Heart right ventricle (tissue), 16 donors: ENCODE data around the gene FAM20B. TPM values are rescaled to one million over a fixed set of nuclear protein-coding genes. Genes with fewer than 3 reads are reported as not detected.
A peak's percentile ranks its signal among the peaks of the same experiment; 100 is the strongest.

Source experiments
- ATAC-seq, 8 donors: fragments of 200-7000 bp; cut with Tn5 transposase; one replicate each; pipeline ENCODE4 v1.9.1; 2020; ENCODE audit warnings: mild to moderate bottlenecking in 8 of 8, moderate library complexity in 8 of 8, moderate number of reproducible peaks in 1 of 8
- DNase-seq, 2 donors: peaks; one replicate each; pipeline ENCODE4 v3.0.0-alpha.2; 2020
- H3K27ac ChIP-seq, 10 donors: fragments of 200-600 bp; sonication (generic) in 2 of 10; one replicate each; pipeline versions ENCODE4 v1.5.0 to v1.8.0; 2020 to 2022; ENCODE audit warnings: mild to moderate bottlenecking in 3 of 10
- H3K27me3 ChIP-seq, 7 donors: fragments of 200-600 bp; one replicate each; pipeline ENCODE4 v1.8.0; 2021 to 2022; ENCODE audit warnings: mild to moderate bottlenecking in 2 of 7
- H3K36me3 ChIP-seq, 9 donors: fragments of 200-600 bp; sonication (generic) in 1 of 9; one replicate each; pipeline versions ENCODE4 v1.5.0 to v1.8.0; 2020 to 2022; ENCODE audit warnings: mild to moderate bottlenecking in 2 of 9
- H3K4me1 ChIP-seq, 9 donors: fragments of 200-600 bp; sonication (generic) in 1 of 9; one replicate each; pipeline versions ENCODE4 v1.5.0 to v1.8.0; 2020 to 2022; ENCODE audit warnings: mild to moderate bottlenecking in 4 of 9
- H3K4me3 ChIP-seq, 10 donors: fragments of 200-600 bp; sonication (generic) in 2 of 10; one replicate each; pipeline versions ENCODE4 v1.5.0 to v1.8.0; 2020 to 2022; ENCODE audit warnings: mild to moderate bottlenecking in 7 of 10, moderate library complexity in 2 of 10
- H3K9me3 ChIP-seq, 11 donors: fragments of 200-600 bp in 10 of 11; sonication (generic) in 2 of 11; one replicate each; pipeline versions ENCODE4 v1.5.0 to v1.8.0; 2013 to 2022; ENCODE audit warnings: mild to moderate bottlenecking in 2 of 11, control low read depth in 1 of 11, moderate library complexity in 1 of 11
- WGBS, 2 donors: extraction: QIAGEN DNeasy Blood & Tissue Kit; methylation state at CpG; one replicate each; pipeline ENCODE4 v1.1.7; 2013; ENCODE audit warnings: inconsistent platforms in 1 of 2; 5-methylcytosine and 5-hydroxymethylcytosine counted together
- intact Hi-C, 10 donors: fragments of 100-400 bp; cut with DNase I; formaldehyde crosslinking; loops; one replicate each; pipeline versions ENCODE4 v1.11.1 to v1.14.2; 2022
- polyA plus RNA-seq, 2 donors: library from polyadenylated mRNA; stranded (reverse); fragments of 200-250 nt; gene quantifications; one replicate each; pipeline ENCODE4 v1.2.3, GENCODE V29; 2013
- total RNA-seq, 10 donors: library from RNA; stranded (reverse); fragmentation: NEBNext Ultra II Directional in 3 of 10; extraction: Animal tissue kit (Norgen Biotek cat#: 25700) in 3 of 10; gene quantifications; one replicate each; pipeline versions ENCODE4 v1.2.1 to v1.2.4, GENCODE V29; 2021 to 2023
- TF ChIP-seq, protein P1 (sequence below), 9 donors: fragments of 200-600 bp; sonication (generic) in 2 of 9; IDR thresholded peaks; one replicate each; pipeline versions ENCODE4 v1.5.0 to v1.8.0; 2021 to 2022; ENCODE audit warnings: antibody characterized with exemption in 9 of 9, mild to moderate bottlenecking in 5 of 9, moderate library complexity in 1 of 9
- donor health status: Arrhythmogenic right ventricular cardiomyopathy.
- donor health status: ischemic (EF 13 %, LVEDD 7.1; RV severe dilation, severe dysfunction).
- donor health status: healthy with polysubstance abuse.
- donor health status: DM: no; HTN: yes; CAD: no.
- donor health status: DM: no; HTN: no; CAD: no.
- donor health status: ischemic (EF 25% LVEDD 6.9; RV normal size, moderate dysfunction).
- donor health status: ischemic (EF 25% LVEDD 5.7; RV mildly dilated, moderate dysfunction).
- donor health status: healthy.
- donor health status: DM: yes; HTN: yes; CAD: no.
- donor health status: Ischemic cardiomyopathy.
- donor health status: ischemic (EF 35%, LVEDD 5.7; RV mildly dilated, moderate dysfunction).
- donor health status: nonischemic (EF 11% LVEDD 7.7; RV severe dilation, severe dysfunction).
- donor health status: DM: yes; HTN: yes; CAD: no.
- donor health status: PGD.
- donor health status: ischemic (EF 29% LVEDD 5.4; RV normal size, mild dysfunction).
- donor health status: nonischemic (EF 23%, LVEDD 6.1; RV moderate dilation, normal function).

FAM20B gene
- total and polyA plus RNA-seq, 12 donors, result 11.9 to 63.4 (median 50.3) TPM

DNA sequence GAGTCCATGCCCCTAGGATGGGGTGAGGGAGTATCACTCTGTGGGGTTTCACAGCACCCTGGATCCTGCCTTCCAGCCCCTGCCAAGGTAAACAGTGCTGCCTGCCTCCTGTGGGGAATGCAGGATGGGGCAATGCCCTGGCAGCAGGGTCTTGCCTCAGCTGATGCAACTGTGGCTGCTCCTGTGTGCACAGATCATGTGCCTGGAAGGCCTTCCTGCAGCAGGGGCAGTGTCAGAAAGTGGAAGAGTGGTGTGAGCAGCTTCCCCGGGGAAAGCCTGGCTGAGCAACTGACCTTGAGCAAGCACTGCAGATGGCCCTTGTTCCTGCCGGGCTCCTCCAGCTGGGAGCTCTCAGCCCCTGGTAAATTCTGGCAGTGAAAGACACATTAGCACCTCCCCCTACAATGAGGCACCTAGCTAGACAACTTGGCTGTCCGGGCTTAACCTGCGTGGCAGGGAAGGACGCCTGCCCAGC is 66.0 kb downstream of the FAM20B start:
- Histone ChIP-seq H3K9me3 (no peaks in the 10 kb centered on the region), H3K4me1 (peaks cover 10 to 59% (median 34%) of the 10 kb centered on the region in 9 donors), H3K27me3 (no peaks in the 10 kb centered on the region), H3K36me3 (peaks cover 0 to 97% (median 29%) of the 10 kb centered on the region in 9 donors), H3K27ac (peak overlapping the region in 9 of 10 donors; percentile 28 to 79 (median 70)), H3K4me3 (no peak overlapping the region)
- TF ChIP-seq, protein P1, sequence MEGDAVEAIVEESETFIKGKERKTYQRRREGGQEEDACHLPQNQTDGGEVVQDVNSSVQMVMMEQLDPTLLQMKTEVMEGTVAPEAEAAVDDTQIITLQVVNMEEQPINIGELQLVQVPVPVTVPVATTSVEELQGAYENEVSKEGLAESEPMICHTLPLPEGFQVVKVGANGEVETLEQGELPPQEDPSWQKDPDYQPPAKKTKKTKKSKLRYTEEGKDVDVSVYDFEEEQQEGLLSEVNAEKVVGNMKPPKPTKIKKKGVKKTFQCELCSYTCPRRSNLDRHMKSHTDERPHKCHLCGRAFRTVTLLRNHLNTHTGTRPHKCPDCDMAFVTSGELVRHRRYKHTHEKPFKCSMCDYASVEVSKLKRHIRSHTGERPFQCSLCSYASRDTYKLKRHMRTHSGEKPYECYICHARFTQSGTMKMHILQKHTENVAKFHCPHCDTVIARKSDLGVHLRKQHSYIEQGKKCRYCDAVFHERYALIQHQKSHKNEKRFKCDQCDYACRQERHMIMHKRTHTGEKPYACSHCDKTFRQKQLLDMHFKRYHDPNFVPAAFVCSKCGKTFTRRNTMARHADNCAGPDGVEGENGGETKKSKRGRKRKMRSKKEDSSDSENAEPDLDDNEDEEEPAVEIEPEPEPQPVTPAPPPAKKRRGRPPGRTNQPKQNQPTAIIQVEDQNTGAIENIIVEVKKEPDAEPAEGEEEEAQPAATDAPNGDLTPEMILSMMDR (IDR thresholded peaks at IDR 0.05), result no peak
- intact Hi-C loops, result no loop called here
- 20 to 38% methylated on average over 5 of the region's 5 CpGs for WGBS, 2 donors
- ATAC-seq (peak; percentile 58 to 85 (median 76)), DNase-seq (peak; percentile 42 to 62)

DNA sequence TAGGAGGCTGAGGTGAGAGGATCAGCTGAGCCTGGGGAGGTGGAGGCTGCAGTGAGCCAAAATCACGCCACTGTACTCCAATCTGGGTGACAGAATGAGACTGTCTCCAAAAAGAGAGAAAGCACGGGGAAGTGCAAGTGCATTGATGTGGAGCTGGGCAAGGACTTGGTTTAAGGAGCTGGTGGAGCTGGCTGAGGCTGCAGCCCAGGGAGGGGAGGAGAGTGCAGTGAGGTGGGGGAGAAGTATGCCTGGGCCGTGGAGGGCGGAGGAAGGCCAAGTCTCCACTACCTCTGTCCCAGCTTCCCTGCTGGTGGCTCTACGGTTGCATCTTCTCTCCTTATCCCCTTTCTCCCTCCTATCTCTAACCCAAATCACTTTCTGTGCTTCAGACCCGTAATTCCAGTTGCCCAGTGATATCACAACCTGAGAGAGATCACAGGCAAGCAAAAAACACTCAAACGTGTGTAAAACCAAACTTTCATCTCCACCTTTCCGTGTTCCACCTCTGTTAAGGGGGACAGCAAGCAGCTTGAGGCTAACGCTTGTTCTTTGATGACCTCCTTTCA is 67.3 kb downstream of the FAM20B start:
- Histone ChIP-seq H3K36me3 (peaks cover 0 to 99% (median 26%) of the 10 kb centered on the region in 9 donors), H3K27me3 (no peaks in the 10 kb centered on the region), H3K4me1 (peaks cover 10 to 54% (median 30%) of the 10 kb centered on the region in 9 donors), H3K27ac (peak overlapping the region in 1 of 10 donors; percentile 79), H3K4me3 (no peak overlapping the region), H3K9me3 (no peaks in the 10 kb centered on the region)
- intact Hi-C loops, result no loop called here
- DNase-seq (no peak), ATAC-seq (no peak)
- TF ChIP-seq, protein P1 (IDR thresholded peaks at IDR 0.05), result no peak
- WGBS, 2 donors, result 92 to 96% methylated on average over 9 of the region's 9 CpGs

DNA sequence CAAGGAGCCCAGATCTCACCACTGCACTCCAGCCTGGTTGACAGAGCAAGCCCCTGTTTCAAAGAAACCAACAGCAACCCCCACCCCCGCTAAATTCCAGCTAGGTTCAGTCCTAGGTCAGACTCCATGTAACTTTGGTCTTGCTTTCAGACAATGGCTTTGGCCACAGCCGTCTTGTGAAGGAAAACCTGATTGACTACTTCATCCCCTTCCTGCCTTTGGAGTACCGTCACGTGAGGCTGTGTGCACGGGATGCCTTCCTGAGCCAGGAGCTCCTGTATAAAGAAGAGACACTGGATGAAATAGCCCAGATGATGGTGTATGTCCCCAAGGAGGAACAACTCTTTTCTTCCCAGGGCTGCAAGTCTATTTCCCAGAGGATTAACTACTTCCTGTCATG is 69.1 kb downstream of the FAM20B start:
- Histone ChIP-seq H3K9me3 (no peaks in the 10 kb centered on the region), H3K36me3 (peaks cover 0 to 93% (median 20%) of the 10 kb centered on the region in 9 donors), H3K4me3 (no peak overlapping the region), H3K27ac (peak overlapping the region in 5 of 10 donors; percentile 9 to 59 (median 9)), H3K27me3 (no peaks in the 10 kb centered on the region), H3K4me1 (peaks cover 8 to 48% (median 24%) of the 10 kb centered on the region in 9 donors)
- DNase-seq (no peak), ATAC-seq (no peak)
- WGBS, 2 donors, result 65 to 82% methylated on average over 5 of the region's 5 CpGs
- intact Hi-C loops, result no loop called here
- TF ChIP-seq, protein P1 (IDR thresholded peaks at IDR 0.05), result no peak

GRCh38 chr1:179095377-179095776 is 69.7 kb downstream of the FAM20B start:
- ATAC-seq (no peak), DNase-seq (no peak)
- intact Hi-C loops, result no loop called here
- peak overlapping the region in 4 of 10 donors; percentile 9 to 59 (median 20) for H3K27ac ChIP-seq
- no peaks in the 10 kb centered on the region for H3K9me3 ChIP-seq
- H3K36me3 ChIP-seq, result peaks cover 0 to 92% (median 20%) of the 10 kb centered on the region in 9 donors
- 88 to 95% methylated on average over 4 of the region's 4 CpGs for WGBS, 2 donors
- peaks cover 7 to 43% (median 22%) of the 10 kb centered on the region in 9 donors for H3K4me1 ChIP-seq
- no peak overlapping the region for H3K4me3 ChIP-seq
- no peaks in the 10 kb centered on the region for H3K27me3 ChIP-seq
- TF ChIP-seq, protein P1 (IDR thresholded peaks at IDR 0.05), result no peak
